Cerebellar cortex (tissue), 1 donor: ENCODE results near the gene ADGRV1.
"Not testable (repeated sequence)": the region's sequence is repeated elsewhere in the genome, so short reads cannot be mapped to it uniquely, and the experiment has no call there.

Source experiments
- DNase-seq: peaks from one replicate; pipeline ENCODE4 v3.0.0-alpha.2; 2015; ENCODE audit warnings: low spot score

ADGRV1 gene

DNA sequence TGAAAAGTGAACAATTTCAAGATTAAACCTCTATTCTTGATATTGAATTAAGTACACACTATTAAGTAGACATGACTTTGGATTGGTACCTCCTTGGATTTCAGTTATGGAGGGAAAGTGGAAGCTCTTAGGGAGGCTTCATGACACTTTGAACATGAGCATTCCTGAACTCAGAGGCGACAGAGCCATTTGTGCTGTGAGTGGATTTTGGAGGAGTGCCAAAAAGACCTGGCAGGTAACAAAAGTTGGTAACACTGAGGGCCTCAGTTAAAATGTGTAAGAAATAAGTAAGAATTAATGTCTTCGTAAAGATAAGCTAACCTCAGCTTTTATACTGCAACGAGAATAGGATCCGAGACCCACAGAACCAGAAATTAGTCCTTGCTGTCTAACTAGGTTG lies 467.9 kb downstream of the ADGRV1 start:
- no peak for DNase-seq

DNA sequence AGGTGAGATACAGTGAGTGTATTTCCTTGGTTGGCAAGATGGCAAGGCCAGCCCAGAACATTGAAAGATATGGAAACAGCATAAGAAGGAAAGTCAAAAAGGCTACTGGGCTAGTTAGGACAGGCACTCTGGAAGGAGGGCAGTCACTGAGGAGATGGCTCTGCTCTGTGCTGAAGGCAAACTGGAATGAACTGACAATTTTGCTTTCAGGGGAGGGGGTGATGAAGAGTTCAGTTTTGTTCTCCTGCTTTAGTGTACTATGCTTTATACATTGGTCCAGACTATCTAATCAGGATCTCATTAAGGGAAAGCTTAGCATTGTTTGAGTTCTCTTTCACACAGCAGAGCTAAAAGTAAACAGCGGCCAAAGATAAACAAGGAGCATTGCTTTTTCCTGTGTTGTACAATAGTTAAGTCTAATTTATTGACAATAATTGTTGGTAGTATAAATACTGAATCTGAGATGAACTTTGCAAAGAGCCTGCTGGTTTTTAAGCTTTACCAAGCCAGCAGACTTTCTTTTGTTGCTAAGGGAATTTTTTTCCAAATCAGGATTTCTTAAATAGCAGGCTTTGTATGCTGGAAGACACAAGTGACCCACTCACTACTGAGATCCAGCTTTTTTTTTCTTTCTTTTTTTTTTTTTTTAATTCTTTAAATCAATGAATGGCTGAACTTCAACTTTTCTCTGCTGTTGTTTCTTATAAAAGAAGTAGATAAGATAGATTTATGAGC lies 469.0 kb downstream of the ADGRV1 start:
- no peak for DNase-seq

DNA sequence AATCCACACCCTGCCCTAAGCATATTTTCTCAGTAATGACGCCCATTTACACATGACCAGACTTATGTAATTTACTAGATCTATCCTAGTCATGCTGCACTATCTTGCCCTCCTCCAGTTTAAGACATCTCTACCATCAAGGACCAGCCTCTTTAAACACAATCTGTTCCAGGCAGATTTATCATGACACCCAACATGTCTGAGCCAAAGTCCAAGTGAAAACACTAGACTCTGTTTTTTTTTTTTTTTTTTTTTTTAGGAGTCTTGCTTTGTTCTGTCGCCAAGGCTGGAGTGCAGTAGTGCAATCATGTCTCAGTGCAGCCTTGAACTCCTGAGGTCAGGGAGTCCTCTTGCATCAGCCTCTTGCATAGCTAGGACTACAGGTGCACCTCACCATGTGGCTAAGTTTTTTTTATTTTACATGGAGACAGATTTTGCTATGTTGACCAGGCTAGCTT lies 469.9 kb downstream of the ADGRV1 start:
- no peak for DNase-seq

- no peak for DNase-seq
Observed at GRCh38 chr5:91030521-91031401, 472.2 kb downstream of the ADGRV1 start.

DNA sequence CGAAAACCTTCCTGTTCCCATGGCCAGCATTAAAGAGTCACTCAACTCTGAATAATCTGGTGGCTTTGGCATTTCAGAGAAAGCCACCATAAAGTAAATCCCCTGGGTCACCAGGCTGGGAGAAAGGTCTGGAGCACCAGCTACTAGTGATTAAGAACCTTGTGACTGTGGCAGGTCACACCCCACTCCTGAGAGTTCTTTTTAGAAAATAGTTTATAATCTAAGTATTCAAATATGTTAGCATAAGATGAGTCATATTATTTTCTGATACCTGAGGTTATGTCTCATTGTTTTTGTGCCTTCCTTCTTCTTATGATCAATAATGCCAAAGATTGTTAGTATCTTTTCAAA lies 472.8 kb downstream of the ADGRV1 start:
- no peak for DNase-seq

DNA sequence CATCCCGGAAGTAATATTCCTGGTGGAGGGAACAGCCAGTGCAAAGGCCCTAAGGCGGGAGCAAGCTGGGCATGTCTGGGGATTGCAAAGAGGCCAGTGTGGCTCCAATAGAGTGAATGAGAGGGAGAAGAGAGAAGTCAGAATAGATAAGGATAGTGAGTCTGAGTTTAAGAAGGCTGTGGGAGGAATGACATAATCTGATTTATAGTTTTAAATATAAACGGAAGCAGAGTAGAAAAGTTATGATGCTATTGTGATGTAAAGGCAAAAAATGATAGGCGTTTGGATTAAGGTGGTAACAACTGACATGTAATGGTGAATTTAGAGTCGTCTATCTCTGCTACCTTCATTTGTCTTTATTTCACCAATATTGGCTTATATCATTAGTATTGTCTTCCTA lies 473.5 kb downstream of the ADGRV1 start:
- no peak for DNase-seq

- no peak for DNase-seq
Observed at GRCh38 chr5:91033370-91033769, 474.8 kb downstream of the ADGRV1 start.

GRCh38 chr5:91038180-91038808 lies 479.7 kb downstream of the ADGRV1 start:
- no peak for DNase-seq

DNA sequence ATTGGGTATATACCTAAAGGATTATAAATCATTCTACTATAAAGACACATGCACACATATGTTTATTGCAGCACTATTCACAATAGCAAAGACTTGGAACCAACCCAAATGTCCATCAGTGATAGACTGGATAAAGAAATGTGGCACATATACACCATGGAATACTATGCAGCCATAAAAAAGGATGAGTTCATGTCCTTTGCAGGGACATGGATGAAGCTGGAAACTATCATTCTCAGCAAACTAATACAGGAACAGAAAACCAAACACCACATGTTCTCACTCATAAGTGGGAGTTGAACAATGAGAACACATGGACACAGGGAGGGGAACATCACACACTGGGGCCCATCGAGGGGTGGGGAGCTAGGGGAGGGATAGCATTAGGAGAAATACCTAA lies 482.5 kb downstream of the ADGRV1 start:
- not testable (repeated sequence) for DNase-seq

- no peak for DNase-seq
Observed at GRCh38 chr5:91042247-91042935, 483.8 kb downstream of the ADGRV1 start.

GRCh38 chr5:91042936-91043255 lies 484.3 kb downstream of the ADGRV1 start:
- no peak for DNase-seq

DNA sequence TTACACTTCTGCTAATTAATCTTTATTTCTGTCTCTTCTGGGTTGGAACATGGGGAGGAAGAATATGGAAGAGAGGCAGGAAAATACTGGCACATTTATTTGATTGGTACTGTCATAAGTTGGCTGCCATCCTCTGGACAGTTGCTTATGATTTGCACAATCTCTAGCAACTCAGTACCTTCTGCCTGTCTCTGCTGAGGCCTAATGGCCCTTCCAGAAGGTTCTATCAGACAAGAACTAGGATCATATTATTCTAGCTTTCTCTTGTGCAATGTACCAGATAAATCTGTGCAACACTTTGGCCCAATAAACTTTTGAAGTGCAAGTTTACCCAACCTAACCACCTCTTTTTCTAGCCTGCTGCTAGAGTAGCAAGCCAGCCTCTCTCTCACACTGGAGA lies 489.5 kb downstream of the ADGRV1 start:
- DNase-seq: no peak

- no peak for DNase-seq
Observed at GRCh38 chr5:91049112-91049511, 490.5 kb downstream of the ADGRV1 start.

- DNase-seq: no peak
Observed at GRCh38 chr5:91049800-91050199, 491.2 kb downstream of the ADGRV1 start.

DNA sequence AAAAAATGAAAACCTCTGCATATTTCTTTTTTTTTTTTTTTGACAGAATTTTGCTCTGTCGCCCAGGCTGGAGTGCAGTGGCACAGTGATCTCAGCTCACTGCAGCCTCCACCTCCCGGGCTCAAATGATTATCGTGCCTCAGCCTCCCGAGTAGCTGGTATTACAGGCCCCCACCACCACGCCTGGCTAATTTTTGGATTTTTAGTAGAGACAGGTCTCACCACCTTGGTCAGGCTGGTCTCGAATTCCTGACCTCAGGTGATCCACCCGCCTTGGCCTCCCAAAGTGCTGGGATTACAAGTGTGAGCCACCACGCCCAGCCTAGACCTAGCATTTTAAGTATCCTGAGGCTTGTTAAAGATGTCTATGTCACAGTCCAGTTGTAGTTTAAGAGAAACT lies 493.8 kb downstream of the ADGRV1 start:
- not testable (repeated sequence) for DNase-seq

- DNase-seq: no peak
Observed at GRCh38 chr5:91052977-91053740, 494.6 kb downstream of the ADGRV1 start.

- DNase-seq: no peak
Observed at GRCh38 chr5:91053741-91054025, 495.1 kb downstream of the ADGRV1 start.

GRCh38 chr5:91058155-91058554 lies 499.6 kb downstream of the ADGRV1 start:
- DNase-seq: no peak

DNA sequence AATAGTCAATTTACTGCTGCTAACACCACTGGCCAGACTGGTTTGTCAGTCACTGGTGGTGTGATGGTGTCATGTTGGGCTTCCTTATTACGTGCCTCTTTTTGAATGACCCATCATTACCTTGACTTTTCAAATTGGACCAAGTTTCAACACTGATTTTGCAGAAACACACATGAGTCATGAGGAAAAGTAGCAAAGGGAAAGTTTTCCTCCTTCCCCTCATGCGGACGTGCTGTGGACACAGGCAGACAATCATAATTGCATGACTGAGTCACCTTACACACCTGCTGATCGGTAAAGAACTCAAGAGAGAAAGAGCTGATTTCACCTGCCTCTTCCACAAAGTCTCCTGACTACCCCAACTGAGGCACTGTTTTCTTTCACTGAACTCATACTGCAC lies 500.0 kb downstream of the ADGRV1 start:
- DNase-seq: no peak

GRCh38 chr5:91059409-91059808 lies 500.8 kb downstream of the ADGRV1 start:
- DNase-seq: no peak

- DNase-seq: no peak
Observed at GRCh38 chr5:91061094-91061493, 502.5 kb downstream of the ADGRV1 start.
